EL (cell line): ENCODE results near the gene ZG16B.

Source experiments
- DNase-seq: peaks from one replicate; pipeline ENCODE4 v3.0.0-alpha.2; 2016

The ZG16B gene

DNA sequence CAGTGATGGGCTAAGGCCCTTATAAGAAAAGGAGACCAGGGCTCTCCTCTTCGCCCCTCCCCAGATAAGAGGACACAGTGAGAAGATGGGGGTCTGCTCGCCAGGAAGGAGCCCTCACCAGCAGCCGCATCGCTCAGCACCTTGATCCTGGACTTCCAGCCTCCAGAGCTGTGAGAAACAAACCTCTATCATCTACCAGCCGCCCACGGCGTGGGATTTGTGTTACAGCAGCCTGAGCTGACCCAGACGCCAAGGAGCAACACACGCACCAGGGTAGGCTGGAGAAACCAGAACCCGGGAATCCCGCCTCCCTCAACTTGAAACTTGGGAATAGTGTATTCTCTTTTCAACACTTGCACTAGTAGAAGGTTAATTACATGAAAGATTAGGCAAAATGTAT lies 4.2 kb upstream of the ZG16B start:
- DNase-seq = no peak

- no peak for DNase-seq
These were observed 3.3 kb upstream of the ZG16B start for GRCh38 chr16:2826591-2827373.

DNA sequence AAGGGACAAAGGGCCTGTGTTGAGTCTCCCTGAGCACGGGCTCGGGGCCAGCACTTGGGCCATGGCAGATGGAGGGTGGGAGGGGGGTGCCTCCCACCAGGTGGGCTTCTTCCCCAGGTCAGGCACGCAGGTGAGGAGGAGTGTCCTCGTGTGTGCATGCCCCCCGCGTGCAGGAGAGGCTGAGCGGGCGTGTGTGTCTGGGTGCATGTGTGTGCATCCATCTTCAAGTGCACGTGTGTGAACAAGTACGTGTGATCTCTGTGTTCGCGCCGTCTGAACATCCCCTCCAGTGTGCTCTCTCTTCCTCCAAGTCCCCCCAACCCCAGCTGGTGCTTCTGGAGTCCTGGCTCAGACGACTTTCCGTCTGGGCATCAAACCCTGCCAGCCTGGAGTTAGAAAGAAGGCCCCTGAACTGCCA lies 2.7 kb upstream of the ZG16B start:
- no peak for DNase-seq

DNA sequence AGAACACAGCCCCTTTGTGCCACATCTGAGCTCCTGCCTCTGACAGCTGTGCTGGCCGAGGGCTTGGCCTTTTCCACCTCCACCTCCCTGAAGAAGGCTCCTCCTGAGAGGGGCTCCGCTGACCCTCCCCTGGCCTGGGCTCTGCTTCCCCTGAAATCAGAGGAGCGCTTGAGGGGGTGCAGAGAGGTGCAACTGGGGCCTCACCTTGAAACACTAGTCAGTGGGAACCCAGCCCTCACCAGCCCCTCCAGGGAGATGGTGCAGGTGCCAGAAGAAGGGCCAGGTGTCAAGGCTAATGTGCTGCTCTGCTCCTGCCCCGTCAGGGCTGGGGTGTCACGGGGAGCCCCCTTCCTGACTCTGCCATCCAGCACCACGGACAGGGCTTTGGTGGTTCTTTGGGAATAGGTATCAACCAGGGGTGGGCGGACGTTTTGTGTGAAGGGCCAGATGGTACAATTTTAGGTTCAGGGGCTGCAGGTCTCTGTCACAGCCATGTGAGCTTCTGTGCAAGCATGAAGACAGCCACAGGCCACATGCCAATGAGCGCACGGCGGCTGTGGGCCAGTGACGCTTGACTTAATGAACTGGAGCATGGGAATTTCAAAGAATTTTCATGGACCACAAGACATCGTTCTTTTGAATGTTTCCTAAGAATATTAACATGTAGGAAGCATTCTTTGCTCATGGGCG lies 2.1 kb upstream of the ZG16B start:
- no peak for DNase-seq

DNA sequence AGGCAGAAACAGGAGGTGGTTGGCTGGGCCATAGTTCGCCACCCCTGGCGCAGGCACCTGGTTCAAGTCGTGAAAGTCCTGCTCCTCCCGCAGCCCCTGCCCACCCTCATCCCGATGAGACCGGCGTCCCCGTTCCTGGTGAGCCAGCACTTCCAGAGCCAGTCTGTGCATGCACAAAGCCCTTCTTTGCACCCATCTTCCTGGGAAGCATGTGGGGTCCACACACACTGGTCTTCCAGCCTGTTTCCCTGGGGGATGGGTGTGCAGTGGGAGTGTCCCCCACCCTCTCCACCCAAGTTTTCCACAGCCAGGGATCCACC lies 1.6 kb upstream of the ZG16B start:
- DNase-seq = no peak

- DNase-seq = no peak
These were observed 1.1 kb upstream of the ZG16B start for GRCh38 chr16:2828876-2829430.

DNA sequence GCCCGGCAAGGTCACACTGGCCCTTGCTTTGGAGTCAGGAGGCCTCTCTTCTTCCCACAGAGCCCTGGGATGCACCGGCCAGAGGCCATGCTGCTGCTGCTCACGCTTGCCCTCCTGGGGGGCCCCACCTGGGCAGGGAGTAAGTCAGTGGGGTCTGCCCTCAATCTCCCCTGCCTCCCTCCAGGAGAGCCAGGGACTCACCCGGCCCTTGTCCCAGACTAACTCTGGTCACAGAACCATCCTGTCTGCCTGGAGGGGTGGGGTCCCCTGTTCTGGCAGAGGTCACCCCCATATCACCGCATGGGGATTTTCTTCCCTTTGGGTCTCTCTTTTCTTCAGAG lies 222 bp downstream of the ZG16B start:
- DNase-seq = no peak

DNA sequence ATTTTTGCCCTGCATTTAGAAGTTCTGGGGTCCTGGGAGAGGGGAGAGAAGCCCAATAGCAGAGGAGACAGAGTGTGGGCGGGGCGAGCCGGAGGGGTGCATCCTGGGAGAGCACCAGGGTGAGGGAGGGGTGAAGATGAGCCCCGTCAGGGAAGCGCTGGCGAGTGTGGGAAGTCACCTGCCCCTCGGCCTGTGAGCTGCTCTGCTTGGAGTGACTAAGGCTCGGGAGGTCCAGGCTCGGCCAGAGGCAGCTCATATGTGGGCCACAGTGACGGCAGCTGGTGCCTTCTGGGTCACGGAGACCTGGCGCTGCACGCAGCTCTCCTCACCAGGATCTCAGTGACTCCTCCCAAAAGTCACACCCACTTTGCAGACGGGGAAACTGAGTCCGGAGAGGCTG lies 1.1 kb downstream of the ZG16B start:
- DNase-seq = no peak

DNA sequence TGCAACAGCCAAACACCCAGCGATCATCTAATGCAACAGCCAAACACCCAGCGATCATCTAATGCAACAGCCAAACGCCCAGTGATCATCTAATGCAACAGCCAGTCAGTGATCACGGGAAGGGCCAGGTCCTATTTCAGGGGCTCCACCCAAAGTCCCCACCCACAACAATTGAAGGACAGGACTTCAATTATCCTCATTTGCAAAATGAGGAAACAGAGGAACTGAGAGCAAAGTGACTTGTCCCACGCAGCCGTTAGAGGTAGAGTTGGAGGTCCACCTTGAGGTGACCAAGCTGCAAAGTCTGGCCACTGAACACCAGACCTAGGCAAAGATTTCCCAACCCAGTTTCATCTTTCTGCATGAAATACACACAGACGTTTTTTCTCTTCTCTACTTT lies 3.7 kb downstream of the ZG16B start:
- no peak for DNase-seq

DNA sequence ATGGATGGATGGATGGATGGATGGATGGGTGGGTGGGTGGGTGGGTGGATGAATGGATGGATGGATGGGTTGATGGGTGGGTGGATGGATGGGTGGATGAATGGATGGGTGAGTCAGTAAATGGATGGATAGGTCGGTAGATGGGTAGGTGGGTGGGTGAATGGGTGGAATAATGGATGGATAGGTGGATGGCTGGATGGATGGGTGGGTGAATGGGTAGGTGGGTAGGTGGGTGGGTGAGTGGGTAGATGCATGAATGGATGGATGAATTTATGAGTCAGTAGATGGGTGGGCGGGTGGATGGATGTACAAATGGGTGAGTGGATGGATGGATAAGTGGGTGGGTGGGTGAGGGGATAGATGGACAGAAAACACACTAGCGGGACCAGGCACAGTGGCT lies 4.9 kb downstream of the ZG16B start:
- no peak for DNase-seq

DNA sequence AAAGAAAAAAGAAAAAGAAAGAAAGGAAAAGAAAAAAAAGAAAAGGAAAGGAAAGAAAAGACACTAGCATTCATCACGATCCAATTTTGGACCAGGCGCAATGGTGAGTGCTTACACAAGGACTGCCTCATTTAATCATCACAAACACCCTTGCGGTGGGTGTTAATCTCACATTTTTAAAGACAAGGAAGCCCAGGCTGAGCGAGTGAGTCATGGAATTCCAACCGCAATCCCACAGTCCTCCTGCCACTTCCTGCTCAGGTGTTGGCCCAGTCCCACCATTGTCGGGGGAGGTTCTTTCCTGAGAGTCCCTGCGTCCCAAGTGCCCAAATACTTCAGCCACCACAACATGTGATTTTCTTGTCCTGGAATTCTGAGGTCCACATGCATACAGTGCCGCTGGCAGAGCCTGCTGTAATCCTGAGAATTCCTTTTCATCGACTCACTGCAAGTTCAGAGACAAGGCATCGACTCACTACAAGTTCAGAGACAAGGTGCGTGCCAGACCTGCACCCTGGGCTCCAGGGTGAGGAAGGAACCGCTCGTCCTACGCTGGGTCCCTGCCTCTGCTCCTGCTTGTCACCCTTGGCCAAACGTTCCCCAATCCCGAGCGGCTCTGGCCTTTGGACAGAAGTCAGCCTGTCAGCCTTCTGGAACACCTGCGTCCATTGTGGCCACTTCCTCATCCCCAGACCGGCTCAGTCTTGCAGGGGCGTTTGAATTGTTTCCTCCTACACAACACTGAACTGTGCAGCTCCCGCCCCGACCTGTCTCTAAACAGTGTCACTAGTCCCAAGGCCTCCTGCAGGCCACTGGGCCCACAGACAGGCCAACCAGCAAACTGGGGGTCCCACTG lies 5.8 kb downstream of the ZG16B start:
- DNase-seq = peak; percentile 97

- DNase-seq = no peak
These were observed 6.8 kb downstream of the ZG16B start for GRCh38 chr16:2836646-2837508.

GRCh38 chr16:2838928-2839327 lies 8.8 kb downstream of the ZG16B start:
- DNase-seq = peak; percentile 78

DNA sequence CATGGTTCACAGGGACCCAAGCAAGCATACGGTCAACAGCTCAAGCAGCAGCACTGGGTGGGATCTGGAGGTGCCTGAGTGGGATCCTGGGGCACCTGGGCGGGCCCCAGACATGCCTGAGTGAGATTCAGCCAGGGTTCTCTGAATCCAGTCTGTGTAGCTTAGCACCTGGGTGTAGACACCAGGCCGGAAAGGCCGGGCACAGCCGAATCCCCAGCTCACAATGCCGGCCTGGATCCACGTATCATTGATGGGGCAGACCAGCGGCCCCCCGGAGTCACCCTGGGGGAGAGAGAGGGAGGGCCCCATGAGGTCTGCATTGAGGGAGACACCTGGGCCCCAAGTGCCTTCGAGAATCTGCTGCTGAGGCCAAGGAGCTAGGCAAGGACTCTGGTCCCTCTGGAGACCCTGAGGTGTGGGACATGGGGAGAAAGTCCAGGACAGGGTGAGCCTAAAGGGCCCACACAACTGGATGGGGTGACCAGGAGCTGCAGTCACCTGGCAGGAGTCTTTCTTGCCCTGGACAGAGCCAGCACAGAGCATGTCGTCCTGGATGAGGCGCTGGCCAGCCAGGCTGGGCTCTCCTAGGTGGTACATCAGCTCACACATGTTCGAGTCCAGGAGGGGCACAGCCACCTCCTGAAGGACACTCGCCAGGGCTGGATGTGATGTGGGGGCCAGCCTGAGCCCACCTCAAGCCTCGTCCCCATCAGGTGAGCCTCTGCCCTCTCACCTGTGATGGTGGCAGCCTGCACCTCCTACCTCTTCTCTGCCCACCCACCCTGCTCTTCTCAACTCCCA lies 9.7 kb downstream of the ZG16B start:
- no peak for DNase-seq

DNA sequence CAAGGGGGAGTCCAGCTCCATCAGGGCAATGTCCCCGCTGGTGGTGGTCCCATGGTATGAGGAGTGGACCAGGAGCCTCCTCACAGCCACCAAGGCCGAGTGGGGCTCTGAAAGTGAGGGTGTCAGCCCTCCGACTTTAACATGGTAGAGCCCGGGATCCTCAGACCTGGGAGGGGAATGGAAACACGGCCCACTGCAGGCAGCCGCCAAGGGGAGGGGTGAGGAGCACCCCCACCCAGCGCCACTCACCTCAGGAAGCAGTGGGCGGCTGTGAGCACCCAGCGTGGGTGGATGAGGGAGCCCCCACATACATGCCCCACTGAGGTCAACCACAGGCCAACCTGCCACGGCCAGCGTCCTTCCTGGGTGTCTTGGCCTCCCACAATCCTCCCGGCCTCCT lies 10.8 kb downstream of the ZG16B start:
- DNase-seq = no peak

- no peak for DNase-seq
These were observed 11.7 kb downstream of the ZG16B start for GRCh38 chr16:2841606-2842339.

GRCh38 chr16:2842340-2843000 lies 12.4 kb downstream of the ZG16B start:
- no peak for DNase-seq

DNA sequence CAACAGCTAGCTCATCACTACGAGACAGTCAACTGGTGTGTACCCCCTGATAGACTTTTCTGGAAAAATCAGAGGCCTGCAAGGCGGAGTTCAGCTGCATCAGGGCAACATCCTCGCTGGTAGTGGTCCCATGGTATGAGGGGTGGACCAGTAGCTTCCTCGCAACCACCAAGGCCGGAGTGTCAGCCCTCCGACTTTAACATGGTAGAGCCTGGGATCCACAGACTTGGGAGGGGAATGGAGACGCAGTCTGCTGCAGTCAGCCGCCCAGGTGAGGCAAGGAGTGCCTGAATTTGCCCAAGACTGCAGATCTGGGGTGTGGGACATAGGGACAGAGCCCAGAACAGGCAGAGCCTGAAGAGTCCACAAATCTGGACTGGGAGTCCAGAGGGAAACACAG lies 13.4 kb downstream of the ZG16B start:
- no peak for DNase-seq

DNA sequence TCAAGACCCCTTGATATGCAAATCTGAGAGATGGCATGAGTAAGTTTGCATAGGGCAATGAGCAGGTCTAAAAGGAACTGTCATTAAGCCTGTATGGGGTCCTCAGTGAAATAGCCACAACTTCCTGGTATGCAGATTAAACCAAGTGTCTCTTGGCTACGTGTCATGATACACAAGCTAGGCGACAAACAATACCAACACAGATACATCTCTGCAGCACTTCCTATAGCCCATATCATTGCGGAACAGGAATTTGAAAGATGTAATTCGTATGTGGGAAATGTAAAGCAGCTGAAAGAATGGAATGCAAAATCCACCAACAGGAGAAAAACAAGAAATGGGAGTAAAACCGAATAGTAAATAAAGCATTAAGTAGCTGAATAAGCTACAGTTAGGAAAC lies 15.0 kb downstream of the ZG16B start:
- DNase-seq = no peak

DNA sequence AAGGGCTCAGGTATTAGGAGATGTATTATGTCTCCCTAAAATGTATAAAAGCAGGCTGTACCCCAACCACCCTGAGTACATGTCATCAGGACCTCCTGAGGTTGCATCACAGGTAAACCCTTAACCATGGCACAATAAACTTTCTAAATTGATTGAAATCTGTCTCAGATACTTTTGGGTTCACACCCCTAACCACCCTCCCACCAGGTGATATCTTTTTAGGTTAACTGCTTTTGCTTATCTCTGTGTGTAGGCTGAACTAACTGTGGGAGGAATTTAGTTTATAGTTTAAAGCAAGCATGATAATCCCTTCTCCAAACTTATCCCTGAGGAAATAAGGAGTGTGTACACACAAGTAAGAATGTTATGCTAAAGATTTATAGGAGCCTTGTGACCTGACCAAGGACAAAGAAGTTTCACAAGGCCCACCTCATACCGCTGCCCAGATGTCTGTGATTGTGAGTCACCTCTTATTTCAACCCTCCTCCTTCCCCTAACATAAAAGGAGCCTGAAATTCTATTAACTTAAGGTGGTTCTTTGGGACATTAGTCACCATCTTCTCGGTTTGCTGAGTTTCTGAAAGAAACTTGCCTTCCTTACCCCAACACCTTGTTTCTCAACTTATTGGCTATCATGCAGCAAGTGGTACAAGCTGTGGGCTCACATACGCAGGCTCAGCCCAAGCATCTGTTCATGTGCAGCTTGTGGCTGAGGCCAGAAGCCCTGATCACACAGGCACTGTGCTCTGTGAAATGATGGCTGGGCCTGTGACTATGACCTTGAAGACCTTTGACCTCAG lies 16.6 kb downstream of the ZG16B start:
- DNase-seq = peak; percentile 34
